ENCODE data around the gene CCDC83.
A peak's percentile ranks its signal among the peaks of the same experiment; 100 is the strongest.
"Not testable (repeated sequence)": the region's sequence is repeated elsewhere in the genome, so short reads cannot be mapped to it uniquely, and the experiment has no call there.

CCDC83 gene

DNA sequence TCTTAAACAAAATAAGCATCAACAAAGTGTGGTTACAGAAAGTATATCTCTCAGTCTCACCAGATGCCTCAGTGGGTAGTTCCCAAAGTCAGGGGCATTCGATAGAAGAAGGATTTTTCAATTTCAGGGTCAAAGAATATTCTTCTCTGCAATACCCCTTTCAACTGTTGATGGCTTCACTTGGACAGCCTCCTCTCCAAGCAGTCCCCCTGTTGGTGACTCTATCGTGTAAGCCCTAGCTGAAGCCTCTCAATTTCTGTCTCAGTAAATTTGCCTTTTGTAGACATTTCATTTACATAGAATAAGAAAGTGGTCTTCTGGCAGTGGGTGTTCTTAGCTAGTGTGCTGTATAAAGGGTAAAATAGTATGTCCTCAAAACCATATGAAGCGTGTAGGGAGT lies 11.3 kb upstream of the CCDC83 start:
- H3K4me3 Mint-ChIP-seq: no peak overlapping the region
- H3K9me3 Mint-ChIP-seq: peaks cover 25% of the 10 kb centered on the region
- peaks cover 6% of the 10 kb centered on the region for H3K27me3 Mint-ChIP-seq (ENCODE audit: low read depth, poor library complexity)
- no peaks in the 10 kb centered on the region for H3K4me1 Mint-ChIP-seq
- H3K27ac Mint-ChIP-seq: no peak overlapping the region
- TF ChIP-seq, protein P1, sequence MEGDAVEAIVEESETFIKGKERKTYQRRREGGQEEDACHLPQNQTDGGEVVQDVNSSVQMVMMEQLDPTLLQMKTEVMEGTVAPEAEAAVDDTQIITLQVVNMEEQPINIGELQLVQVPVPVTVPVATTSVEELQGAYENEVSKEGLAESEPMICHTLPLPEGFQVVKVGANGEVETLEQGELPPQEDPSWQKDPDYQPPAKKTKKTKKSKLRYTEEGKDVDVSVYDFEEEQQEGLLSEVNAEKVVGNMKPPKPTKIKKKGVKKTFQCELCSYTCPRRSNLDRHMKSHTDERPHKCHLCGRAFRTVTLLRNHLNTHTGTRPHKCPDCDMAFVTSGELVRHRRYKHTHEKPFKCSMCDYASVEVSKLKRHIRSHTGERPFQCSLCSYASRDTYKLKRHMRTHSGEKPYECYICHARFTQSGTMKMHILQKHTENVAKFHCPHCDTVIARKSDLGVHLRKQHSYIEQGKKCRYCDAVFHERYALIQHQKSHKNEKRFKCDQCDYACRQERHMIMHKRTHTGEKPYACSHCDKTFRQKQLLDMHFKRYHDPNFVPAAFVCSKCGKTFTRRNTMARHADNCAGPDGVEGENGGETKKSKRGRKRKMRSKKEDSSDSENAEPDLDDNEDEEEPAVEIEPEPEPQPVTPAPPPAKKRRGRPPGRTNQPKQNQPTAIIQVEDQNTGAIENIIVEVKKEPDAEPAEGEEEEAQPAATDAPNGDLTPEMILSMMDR (IDR thresholded peaks at IDR 0.05): no peak
- no peak for DNase-seq
- peaks cover 5% of the 10 kb centered on the region for H3K36me3 Mint-ChIP-seq (ENCODE audit: low read depth)

DNA sequence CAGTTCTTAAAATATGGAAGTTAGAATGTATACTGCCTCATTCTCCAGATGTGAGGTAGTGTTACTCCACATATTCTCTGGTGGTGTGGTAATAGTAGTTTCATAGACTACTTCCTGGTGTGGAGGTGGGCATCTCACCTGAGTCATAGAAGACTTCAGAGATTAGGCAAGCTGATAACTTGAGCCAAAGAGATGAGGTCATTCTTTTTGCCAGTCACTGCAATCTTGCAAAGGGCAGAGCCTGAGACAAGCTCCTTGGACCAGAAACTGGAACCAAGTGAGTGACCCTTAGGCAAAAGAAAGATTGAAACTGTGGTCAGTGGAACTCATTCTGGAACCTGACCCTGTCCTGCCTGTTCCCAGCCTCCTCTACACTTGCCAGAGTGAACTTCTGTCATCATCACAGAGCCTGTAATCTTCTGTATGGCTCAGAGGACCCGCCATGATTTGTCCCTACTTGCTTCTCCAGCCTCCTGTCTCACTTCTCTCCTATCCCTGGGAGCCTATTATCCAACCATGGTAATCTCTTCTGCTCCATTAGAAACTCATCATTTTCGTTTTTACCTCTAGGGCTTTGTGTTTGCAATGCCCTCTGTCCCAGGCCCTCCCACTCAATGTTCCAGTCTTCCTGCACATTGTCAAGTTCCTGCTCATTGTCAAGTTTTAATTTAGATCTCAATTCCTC lies 10.6 kb upstream of the CCDC83 start:
- TF ChIP-seq, protein P1 (IDR thresholded peaks at IDR 0.05): no peak
- Mint-ChIP-seq H3K27me3 (ENCODE audit: low read depth, poor library complexity) (peaks cover 6% of the 10 kb centered on the region), H3K27ac (peak overlapping the region; percentile 91), H3K9me3 (peaks cover 25% of the 10 kb centered on the region), H3K36me3 (ENCODE audit: low read depth) (peaks cover 6% of the 10 kb centered on the region), H3K4me1 (no peaks in the 10 kb centered on the region), H3K4me3 (no peak overlapping the region)
- no peak for DNase-seq

DNA sequence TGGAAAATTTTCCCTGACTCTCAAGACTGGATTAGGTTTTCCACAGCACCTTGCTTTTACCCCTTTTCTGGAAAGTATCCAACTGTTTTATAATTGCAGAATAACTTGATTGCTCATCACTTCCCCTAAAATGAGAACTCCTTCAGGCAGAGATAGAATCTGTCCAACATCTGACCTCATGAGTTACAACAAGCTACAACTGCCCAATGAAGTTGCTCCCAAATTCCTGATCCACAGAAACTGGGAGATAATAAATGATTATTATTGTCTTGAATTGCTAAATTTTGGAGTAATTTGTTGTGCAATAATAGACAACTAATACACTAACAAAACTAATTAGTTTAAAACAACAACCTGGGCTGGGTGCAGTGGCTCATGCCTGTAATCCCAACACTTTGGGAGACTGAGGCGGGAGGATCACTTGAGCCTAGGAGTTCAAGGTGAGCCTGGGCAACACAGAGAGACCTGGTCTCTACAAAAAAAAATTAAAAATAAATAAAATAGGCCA lies 10.0 kb upstream of the CCDC83 start:
- Mint-ChIP-seq H3K4me3 (no peak overlapping the region), H3K9me3 (peaks cover 28% of the 10 kb centered on the region), H3K27ac (no peak overlapping the region), H3K27me3 (ENCODE audit: low read depth, poor library complexity) (peaks cover 6% of the 10 kb centered on the region), H3K4me1 (no peaks in the 10 kb centered on the region), H3K36me3 (ENCODE audit: low read depth) (peaks cover 8% of the 10 kb centered on the region)
- DNase-seq: no peak
- TF ChIP-seq, protein P1 (IDR thresholded peaks at IDR 0.05): no peak

DNA sequence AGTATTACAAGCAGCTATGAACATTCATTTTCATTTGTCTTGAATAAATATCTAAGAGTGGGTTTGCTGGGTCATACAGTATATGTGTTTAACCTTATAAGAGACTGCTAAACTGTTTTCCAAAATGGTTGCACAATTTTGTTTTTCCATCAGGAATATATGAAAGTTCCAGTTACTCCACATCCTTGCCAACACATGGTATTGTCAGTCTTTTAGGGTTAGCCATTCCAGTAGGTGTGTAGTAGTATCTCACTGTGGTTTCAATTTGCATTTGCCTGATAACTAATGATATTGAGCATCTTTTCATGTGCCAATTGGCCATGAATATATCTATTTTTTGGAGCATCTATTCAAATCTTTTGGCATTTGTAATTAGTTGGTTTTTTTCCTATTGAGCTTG lies 7.7 kb upstream of the CCDC83 start:
- Mint-ChIP-seq H3K27me3 (ENCODE audit: low read depth, poor library complexity) (peaks cover 6% of the 10 kb centered on the region), H3K4me3 (no peak overlapping the region), H3K36me3 (ENCODE audit: low read depth) (peaks cover 20% of the 10 kb centered on the region), H3K27ac (no peak overlapping the region), H3K9me3 (peaks cover 43% of the 10 kb centered on the region), H3K4me1 (no peaks in the 10 kb centered on the region)
- no peak for DNase-seq
- TF ChIP-seq, protein P1 (IDR thresholded peaks at IDR 0.05): no peak

DNA sequence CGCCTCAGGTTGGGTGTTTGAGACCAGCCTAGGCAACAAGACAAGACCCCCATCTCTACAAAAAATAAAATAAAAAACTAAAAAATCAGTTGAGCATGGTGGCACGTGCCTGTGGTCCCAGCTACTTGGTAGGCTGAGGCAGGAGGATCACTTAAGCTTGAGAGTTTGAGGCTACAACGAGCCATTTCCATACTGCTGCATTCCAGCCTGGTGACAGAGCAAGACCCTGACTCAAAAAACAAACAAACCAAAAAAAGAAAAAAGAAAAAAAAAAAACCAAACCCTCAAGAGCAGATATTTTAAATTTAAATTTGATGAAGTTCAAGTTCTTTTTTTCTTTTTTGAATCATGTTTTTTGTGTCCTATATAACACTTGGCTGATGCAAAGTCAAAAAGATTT lies 7.2 kb upstream of the CCDC83 start:
- H3K36me3 Mint-ChIP-seq (ENCODE audit: low read depth): peaks cover 20% of the 10 kb centered on the region
- H3K27ac Mint-ChIP-seq: no peak overlapping the region
- H3K4me1 Mint-ChIP-seq: no peaks in the 10 kb centered on the region
- peaks cover 44% of the 10 kb centered on the region for H3K9me3 Mint-ChIP-seq
- no peak overlapping the region for H3K4me3 Mint-ChIP-seq
- no peak for DNase-seq
- TF ChIP-seq, protein P1 (IDR thresholded peaks at IDR 0.05): no peak
- peaks cover 6% of the 10 kb centered on the region for H3K27me3 Mint-ChIP-seq (ENCODE audit: low read depth, poor library complexity)

DNA sequence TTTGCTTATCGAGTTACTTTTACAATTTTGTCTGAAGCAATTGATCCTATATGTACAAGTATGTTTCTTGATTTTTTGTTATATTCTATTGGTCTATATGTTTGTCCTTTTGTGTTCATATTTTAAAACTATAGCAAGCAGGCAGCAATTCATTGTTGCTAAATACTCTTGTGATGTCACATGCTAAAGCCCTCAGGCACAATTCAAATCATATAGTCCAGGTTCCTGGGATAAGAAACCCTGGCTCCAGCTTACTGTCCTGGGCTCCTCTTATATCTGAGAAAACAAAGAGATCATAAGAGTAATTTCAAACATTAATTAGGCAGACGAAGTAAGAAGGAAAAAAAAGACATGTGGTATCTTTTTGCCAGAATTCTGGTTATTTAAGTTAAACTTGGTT lies 6.6 kb upstream of the CCDC83 start:
- Mint-ChIP-seq H3K9me3 (peaks cover 50% of the 10 kb centered on the region), H3K27ac (no peak overlapping the region), H3K36me3 (ENCODE audit: low read depth) (peaks cover 20% of the 10 kb centered on the region), H3K4me1 (no peaks in the 10 kb centered on the region), H3K27me3 (ENCODE audit: low read depth, poor library complexity) (peaks cover 6% of the 10 kb centered on the region), H3K4me3 (no peak overlapping the region)
- TF ChIP-seq, protein P1 (IDR thresholded peaks at IDR 0.05): no peak
- DNase-seq: no peak

DNA sequence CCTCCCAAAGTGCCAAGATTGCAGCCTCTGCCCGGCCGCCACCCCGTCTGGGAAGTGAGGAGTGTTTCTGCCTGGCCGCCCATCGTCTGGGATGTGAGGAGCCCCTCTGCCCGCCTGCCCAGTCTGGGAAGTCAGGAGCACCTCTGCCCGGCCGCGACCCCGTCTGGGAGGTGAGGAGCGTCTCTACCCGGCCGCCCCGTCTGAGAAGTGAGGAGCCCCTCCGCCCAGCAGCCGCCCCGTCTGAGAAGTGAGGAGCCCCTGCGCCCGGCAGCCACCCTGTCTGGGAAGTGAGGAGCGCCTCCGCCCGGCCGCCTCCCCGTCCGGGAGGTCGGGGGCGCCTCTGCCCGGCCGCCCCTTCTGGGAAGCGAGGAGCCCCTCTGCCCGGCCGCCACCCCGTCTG lies 2.4 kb upstream of the CCDC83 start:
- H3K27ac Mint-ChIP-seq; H3K4me3 Mint-ChIP-seq; DNase-seq; H3K27me3 Mint-ChIP-seq (ENCODE audit: low read depth, poor library complexity): not testable (repeated sequence)
- Mint-ChIP-seq H3K4me1 (peaks cover 16% of the 10 kb centered on the region), H3K9me3 (peaks cover 46% of the 10 kb centered on the region), H3K36me3 (ENCODE audit: low read depth) (peaks cover 25% of the 10 kb centered on the region)

DNA sequence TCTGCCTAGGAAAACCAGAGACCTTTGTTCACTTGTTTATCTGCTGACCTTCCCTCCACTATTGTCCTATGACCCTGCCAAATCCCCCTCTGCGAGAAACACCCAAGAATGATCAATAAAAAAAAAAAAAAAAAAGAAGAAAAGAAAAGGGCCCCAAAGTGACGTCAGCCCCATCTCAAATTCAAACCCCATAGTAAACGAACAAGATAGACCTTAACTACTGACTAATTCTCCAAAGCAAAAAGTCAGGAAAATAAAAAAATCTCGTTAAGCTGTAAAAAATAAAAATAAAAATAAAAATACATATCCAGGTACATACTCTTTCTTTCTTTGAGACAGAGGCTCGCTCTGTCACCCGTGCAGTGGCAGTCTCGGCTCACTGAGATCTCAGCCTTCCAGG lies 1.6 kb upstream of the CCDC83 start:
- H3K36me3 Mint-ChIP-seq (ENCODE audit: low read depth): peaks cover 23% of the 10 kb centered on the region
- peaks cover 16% of the 10 kb centered on the region for H3K4me1 Mint-ChIP-seq
- peaks cover 38% of the 10 kb centered on the region for H3K9me3 Mint-ChIP-seq
- H3K4me3 Mint-ChIP-seq; H3K27ac Mint-ChIP-seq; DNase-seq; H3K27me3 Mint-ChIP-seq (ENCODE audit: low read depth, poor library complexity): not testable (repeated sequence)

Measured in nephron progenitor cell (in vitro differentiated cells).